ENCODE data around the gene TLL1.

- TF ChIP-seq POLR2A (IDR thresholded peaks at IDR 0.05) (no peak), CTCF (IDR thresholded peaks at IDR 0.05) (no peak)
Measured at GRCh38 chr4:166042510-166043055, 169.5 kb downstream of the TLL1 start.
